Cardiac muscle cell (in vitro differentiated cells and primary cell): ENCODE measurements around the gene DPYSL3. TPM values are rescaled to one million over a fixed set of nuclear protein-coding genes. Genes with fewer than 3 reads are reported as not detected.

Source experiments
- DNase-seq, 2 donors: peaks; one replicate each; pipeline versions ENCODE4 v3.0.0 to v3.0.0-alpha.2; 2010 to 2017; ENCODE audit warnings: low read depth in 1 of 2, low spot score in 1 of 2
- H3K27ac ChIP-seq: fragments of 200-600 bp; sonication (generic); 2 replicates; pipeline ENCODE4 v1.5.1; 2016
- H3K27me3 ChIP-seq: fragments of 200-600 bp; sonication (generic); 2 replicates; pipeline ENCODE4 v1.6.0; 2016; ENCODE audit warnings: control low read depth
- H3K36me3 ChIP-seq: fragments of 200-600 bp; sonication (generic); 2 replicates; pipeline ENCODE4 v1.5.1; 2016; ENCODE audit warnings: control low read depth
- H3K4me1 ChIP-seq: fragments of 200-600 bp; sonication (generic); 2 replicates; pipeline ENCODE4 v1.8.1; 2017; ENCODE audit warnings: low read depth, mild to moderate bottlenecking, mixed run types
- H3K4me3 ChIP-seq: fragments of 200-600 bp; sonication (generic); 2 replicates; pipeline ENCODE4 v1.5.1; 2016; ENCODE audit warnings: mild to moderate bottlenecking
- H3K9me3 ChIP-seq: fragments of 200-600 bp; sonication (generic); 2 replicates; pipeline ENCODE4 v1.5.1; 2017; ENCODE audit warnings: low read depth, mild to moderate bottlenecking, control low read depth
- CTCF ChIP-seq: IDR thresholded peaks from 2 replicates; pipeline ENCODE4 v1.5.1; 2012; ENCODE audit warnings: low read depth, mild to moderate bottlenecking, low read length
- polyA plus RNA-seq: library from polyadenylated mRNA; unstranded; fragments of >200 nt; fragmentation: Nextera tagmentation; extraction: Ambion mirVana; gene quantifications from 2 replicates; pipeline ENCODE4 v1.2.1, GENCODE V29; 2016
- total RNA-seq: library from RNA; depleted of rRNA; stranded (reverse); fragments of >200 nt; gene quantifications from 2 replicates; pipeline ENCODE4 v1.2.3, GENCODE V29; 2016

DPYSL3 gene
- total and polyA plus RNA-seq, 2 experiments from 2014 or later: 86.3 to 129 TPM

DNA sequence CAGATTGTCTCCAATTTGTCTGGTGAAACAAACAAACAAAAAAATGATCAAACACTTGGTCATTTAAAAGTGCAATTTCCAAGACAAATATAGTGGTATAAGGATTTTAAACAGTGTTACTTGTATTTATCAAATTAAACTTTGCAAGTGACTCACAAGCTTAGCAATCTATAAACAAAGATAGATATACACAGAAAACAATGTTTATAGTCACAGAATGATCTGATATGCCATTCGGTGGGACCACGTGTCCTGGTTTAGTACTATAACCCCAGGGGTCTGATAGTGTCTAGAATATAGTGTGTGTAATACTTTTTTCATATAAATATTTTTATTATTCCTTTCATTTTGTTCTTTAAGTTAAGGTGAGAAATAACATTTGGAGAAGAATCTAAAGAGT lies 91.3 kb downstream of the DPYSL3 start:
- H3K36me3 ChIP-seq: peaks cover 25% of the 10 kb centered on the region
- DNase-seq: no peak
- peaks cover 8% of the 10 kb centered on the region for H3K4me1 ChIP-seq
- H3K9me3 ChIP-seq: no peaks in the 10 kb centered on the region
- no peak overlapping the region for H3K4me3 ChIP-seq
- no peak for TF ChIP-seq CTCF
- no peaks in the 10 kb centered on the region for H3K27me3 ChIP-seq
- H3K27ac ChIP-seq: no peak overlapping the region

GRCh38 chr5:147417135-147417813 lies 92.6 kb downstream of the DPYSL3 start:
- no peak for TF ChIP-seq CTCF
- Histone ChIP-seq H3K9me3 (no peaks in the 10 kb centered on the region), H3K27ac (no peak overlapping the region), H3K4me3 (no peak overlapping the region), H3K27me3 (no peaks in the 10 kb centered on the region), H3K36me3 (peaks cover 27% of the 10 kb centered on the region), H3K4me1 (peaks cover 12% of the 10 kb centered on the region)
- DNase-seq: peak in 1 of 2 donors; percentile 93

GRCh38 chr5:147415651-147416050 lies 94.2 kb downstream of the DPYSL3 start:
- Histone ChIP-seq H3K9me3 (no peaks in the 10 kb centered on the region), H3K27me3 (no peaks in the 10 kb centered on the region), H3K36me3 (peaks cover 27% of the 10 kb centered on the region), H3K4me1 (peaks cover 27% of the 10 kb centered on the region), H3K4me3 (no peak overlapping the region), H3K27ac (no peak overlapping the region)
- TF ChIP-seq CTCF: no peak
- no peak for DNase-seq

DNA sequence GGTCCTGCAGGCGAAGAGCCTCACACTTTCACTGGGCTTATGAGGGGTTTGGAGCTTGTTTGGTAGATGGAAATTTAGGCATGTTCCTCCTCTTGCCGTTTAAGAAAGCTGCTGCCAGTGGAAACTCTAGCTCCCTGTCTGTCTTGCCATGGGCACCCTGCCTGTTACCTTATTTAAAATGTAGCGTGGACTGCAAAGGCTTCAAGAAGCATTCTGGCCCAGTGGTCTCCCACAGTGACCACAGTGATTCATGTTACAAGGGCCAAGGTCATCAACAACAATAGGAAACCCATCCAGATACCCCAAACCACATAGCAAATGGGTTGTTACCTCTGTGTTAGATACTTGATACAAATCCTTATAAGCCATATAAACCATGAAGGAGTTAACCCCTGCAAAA lies 96.6 kb downstream of the DPYSL3 start:
- H3K9me3 ChIP-seq: no peaks in the 10 kb centered on the region
- no peak for DNase-seq
- H3K27me3 ChIP-seq: no peaks in the 10 kb centered on the region
- peak overlapping the region; percentile 62 for H3K27ac ChIP-seq
- peaks cover 50% of the 10 kb centered on the region for H3K4me1 ChIP-seq
- no peak for TF ChIP-seq CTCF
- H3K36me3 ChIP-seq: peaks cover 24% of the 10 kb centered on the region
- H3K4me3 ChIP-seq: no peak overlapping the region

- DNase-seq: no peak
- TF ChIP-seq CTCF: no peak
- peaks cover 58% of the 10 kb centered on the region for H3K4me1 ChIP-seq
- H3K9me3 ChIP-seq: no peaks in the 10 kb centered on the region
- peaks cover 19% of the 10 kb centered on the region for H3K36me3 ChIP-seq
- H3K27ac ChIP-seq: peak overlapping the region; percentile 62
- H3K4me3 ChIP-seq: no peak overlapping the region
- no peaks in the 10 kb centered on the region for H3K27me3 ChIP-seq
Observed at GRCh38 chr5:147412561-147412960, 97.3 kb downstream of the DPYSL3 start.
